IPS DF 6.9 (cell line): Measurements from ENCODE around the gene C11orf21.

Experiments used
- DNase-seq: peaks from one replicate; pipeline ENCODE4 v3.0.0-alpha.2; 2013; ENCODE audit warnings: low read depth, low spot score
- H3K27ac ChIP-seq: one replicate; pipeline ENCODE4 v1.5.1; 2013; ENCODE audit warnings: low read length, control low read depth
- H3K27me3 ChIP-seq: 2 replicates; pipeline ENCODE4 v1.6.1; 2013; ENCODE audit warnings: mild to moderate bottlenecking, low read length; ENCODE audit not compliant: control insufficient read depth, insufficient read depth
- H3K36me3 ChIP-seq: 2 replicates; pipeline ENCODE4 v1.6.1; 2013; ENCODE audit warnings: low read length; ENCODE audit not compliant: control insufficient read depth, insufficient read depth
- H3K4me1 ChIP-seq: 2 replicates; pipeline ENCODE4 v1.6.1; 2013; ENCODE audit warnings: low read length; ENCODE audit not compliant: control insufficient read depth, insufficient read depth
- H3K4me3 ChIP-seq: 2 replicates; pipeline ENCODE4 v1.5.1; 2013; ENCODE audit warnings: mild to moderate bottlenecking, low read length
- H3K9me3 ChIP-seq: 2 replicates; pipeline ENCODE4 v1.6.1; 2013; ENCODE audit warnings: low read length, inconsistent platforms; ENCODE audit not compliant: control insufficient read depth, insufficient read depth
- WGBS: extraction: QIAGEN DNeasy Blood & Tissue Kit; methylation state at CpG from one replicate; pipeline ENCODE4 v1.1.7; 2013; ENCODE audit warnings: mixed read lengths, missing lambda C conversion rate; ENCODE audit not compliant: insufficient read length, insufficient coverage; 5-methylcytosine and 5-hydroxymethylcytosine counted together

Gene C11orf21

DNA sequence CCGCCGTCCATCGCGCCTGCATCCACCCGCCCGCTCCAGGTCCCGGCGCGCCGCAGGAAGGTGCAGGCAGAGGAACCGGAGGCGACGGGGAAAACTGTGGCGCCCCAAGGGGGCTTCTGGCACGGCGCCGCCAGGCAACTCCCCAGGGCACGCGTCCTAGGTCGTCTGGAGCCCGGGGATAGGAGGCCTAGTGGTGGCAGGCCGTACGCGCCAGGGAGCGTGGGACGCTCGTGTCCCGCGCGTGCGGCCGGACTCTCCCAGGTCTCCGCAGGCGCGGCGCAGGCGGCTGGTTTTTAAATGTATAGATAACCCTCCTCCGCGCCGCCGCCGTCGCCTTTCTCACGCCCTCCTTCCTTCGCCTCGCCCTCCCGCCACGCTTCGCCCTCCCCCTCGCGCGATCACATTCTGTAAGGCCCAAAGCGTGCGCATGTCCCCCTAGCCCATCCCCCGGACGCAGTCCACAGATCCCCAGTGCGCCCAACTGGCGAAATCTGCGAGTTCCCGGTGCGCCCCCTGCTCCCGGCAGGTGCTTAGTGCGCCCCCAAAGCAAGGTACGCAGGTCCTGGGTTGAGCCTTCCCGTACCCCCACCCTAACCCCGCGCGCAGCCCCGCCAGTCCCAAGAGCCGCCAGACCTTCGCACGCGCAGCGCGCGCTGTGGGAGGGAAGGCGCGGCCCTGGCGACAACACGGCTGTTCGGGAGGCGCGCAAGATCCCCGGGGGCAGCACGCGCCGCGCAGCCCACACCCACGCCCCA is 31.2 kb downstream of the C11orf21 start, which contains the start of gene ASCL2:
TSS of gene ASCL2 (minus strand) at position 267 of the 755 bp plus-strand sequence. CDS start at position 11, 256 bp downstream.
- no peak for DNase-seq
- Histone ChIP-seq H3K9me3 (no peaks in the 10 kb centered on the region), H3K27ac (no peak within 1 kb of the TSS), H3K4me3 (peak within 1 kb of the TSS; percentile 19), H3K36me3 (no peaks in the 10 kb centered on the region), H3K4me1 (peaks cover 5% of the 10 kb centered on the region), H3K27me3 (peaks cover 40% of the 10 kb centered on the region)
- no CpG with 5 or more reads among the region's 89 CpGs for WGBS

DNA sequence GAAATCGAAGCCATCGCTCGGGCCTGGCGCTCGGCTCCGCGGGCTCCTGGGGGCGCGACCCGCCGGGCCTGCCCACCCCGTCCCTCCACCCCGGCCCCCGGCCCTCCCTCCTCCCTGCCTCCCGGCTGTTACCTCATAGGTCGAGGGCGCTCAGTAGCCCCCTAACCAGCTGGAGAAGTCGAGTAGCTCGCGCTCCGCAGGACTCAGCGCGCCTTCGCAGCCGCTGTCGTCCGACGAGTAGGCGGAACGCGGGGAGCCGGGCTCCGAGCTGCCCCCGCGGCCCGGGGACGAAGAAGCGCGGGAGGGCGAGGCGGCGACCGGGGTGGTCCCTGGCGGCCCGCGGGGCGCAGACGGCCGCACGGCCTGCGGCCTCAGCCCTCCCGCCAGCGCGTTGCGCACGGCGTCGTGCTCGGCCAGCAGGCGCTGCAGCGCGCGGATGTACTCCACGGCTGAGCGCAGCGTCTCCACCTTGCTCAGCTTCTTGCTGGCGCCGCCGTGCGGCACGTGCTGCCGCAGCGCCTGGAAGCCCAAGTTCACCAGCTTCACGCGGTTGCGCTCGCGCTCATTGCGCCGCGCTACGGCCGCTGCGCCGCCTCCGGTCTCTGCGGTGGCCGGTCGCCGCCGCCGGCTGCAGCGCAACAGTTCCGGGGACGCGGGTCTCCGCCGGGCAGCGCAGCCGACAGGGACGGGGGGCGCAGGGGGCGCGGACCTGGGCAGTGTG is 32.0 kb downstream of the C11orf21 start:
- no peaks in the 10 kb centered on the region for H3K9me3 ChIP-seq
- no peaks in the 10 kb centered on the region for H3K36me3 ChIP-seq
- H3K4me1 ChIP-seq = peaks cover 5% of the 10 kb centered on the region
- peak; percentile 63 for DNase-seq
- H3K27ac ChIP-seq = no peak overlapping the region
- peaks cover 40% of the 10 kb centered on the region for H3K27me3 ChIP-seq
- peak overlapping the region; percentile 19 for H3K4me3 ChIP-seq
- no CpG with 5 or more reads among the region's 104 CpGs for WGBS

DNA sequence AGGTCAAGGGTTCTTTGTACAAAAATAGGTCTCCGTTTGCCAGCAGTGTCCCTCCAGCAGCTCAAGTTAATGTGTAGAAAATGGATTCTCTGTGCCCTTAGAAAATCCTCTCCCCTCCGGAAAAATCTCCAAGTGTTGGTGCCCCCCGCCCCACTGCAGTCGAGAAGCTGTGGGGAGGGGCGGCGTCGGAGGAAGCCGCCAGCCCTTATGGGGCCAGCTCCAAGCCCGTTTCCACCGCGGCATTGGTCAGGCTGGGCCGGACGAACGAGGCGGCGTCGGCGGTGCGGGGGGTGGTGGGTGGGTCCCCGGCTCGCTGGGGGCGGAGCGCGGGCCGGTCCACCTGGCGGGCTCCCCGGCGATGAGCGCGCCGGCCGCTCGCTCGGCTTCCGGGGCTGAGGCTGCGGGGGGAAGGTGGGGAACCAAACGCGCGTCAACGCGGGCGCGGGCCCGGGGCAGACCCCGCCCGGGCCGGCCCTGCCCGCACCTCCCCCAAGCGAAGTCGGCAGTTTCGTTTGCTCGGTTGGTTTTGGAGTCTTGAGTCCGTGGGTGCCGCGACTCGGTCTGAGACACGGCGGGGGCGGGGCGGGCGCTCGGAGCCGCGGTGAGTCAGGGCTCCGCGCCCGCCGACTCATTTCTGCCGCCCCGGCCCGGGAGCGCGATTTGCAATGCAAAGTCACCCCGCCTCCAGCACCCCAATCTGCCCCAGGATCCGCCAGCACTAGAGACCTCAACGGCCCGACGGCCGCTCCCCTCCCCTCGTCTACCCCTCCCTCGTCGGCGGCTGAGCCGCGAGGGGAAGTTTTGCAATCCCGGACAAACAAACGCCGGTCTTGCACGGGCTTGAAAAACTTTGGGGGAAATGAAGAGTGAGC is 32.8 kb downstream of the C11orf21 start:
- no peak overlapping the region for H3K27ac ChIP-seq
- H3K27me3 ChIP-seq = peaks cover 40% of the 10 kb centered on the region
- H3K4me3 ChIP-seq = peak overlapping the region; percentile 44; the same call in 1 of the 2 replicates
- H3K36me3 ChIP-seq = no peaks in the 10 kb centered on the region
- DNase-seq = no peak
- no peaks in the 10 kb centered on the region for H3K9me3 ChIP-seq
- WGBS = no CpG with 5 or more reads among the region's 89 CpGs
- peaks cover 5% of the 10 kb centered on the region for H3K4me1 ChIP-seq

DNA sequence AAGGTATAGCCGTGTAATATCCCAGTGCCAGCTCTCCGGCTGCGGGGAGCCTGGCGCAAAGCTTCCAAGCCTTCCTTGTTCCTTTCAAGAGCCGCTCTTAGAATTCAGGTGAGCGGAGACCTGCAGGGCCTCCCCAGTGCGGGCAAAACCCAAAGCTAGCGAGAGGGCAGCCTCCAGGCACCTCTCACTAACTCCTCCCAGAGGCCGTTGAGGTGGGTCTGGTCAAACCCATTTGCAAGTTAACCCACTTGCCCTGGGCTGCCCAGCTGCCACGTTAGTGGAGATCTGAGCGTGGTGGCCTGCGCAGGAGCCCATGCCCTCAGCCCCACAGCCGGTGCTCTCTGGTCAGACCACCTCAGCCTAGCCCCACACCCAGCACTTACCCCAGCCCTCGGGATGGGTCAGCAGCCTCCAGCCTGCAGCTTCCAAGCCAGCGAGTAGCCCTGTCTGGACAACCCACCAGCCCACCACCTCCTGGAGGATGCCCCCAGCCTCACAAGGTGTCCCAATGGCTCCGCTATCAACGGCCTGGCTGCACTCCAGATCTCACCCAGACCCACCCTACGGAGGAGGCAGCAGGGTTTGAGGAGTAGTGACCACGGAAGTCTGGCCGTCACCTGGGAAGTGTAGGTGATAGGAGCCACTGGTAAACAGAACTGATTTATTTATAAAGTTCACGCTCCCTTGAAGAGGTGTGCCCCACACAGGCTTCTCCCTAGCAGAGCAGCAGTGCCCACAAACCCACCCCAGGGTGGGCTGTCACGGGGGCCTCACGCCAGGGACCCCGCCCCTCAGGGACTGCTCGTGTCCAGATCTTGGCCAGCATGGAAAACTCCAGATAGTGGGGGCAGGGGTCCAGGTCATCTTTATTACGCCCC is 33.6 kb downstream of the C11orf21 start:
- Histone ChIP-seq H3K27me3 (peaks cover 38% of the 10 kb centered on the region), H3K4me3 (no peak overlapping the region)

DNA sequence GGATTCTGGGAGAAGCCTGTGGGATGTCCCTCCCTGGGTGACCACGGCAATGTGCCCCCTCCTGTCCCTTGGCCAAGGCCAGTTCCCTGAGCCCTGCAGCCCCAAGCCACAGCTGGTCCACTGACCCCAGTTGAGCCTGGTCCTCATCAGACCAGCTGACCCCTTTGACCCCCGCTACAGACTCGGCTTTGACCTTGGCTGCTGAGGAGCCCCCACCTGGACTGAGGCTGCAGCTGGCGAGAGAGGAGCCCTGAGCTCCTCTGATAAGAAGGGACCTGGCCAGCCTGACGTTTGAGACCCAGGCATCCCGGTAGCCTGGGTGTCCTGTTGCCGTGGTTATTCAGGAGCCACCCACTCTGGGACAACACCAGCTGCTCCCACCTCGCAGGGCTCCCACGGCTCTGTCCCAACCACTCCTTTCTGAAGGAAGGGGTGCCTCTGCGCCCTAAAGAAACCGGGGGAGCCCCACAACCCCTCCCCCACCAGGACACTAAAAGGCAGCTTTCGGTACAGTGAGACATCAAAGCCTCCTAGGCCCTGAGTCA is 34.3 kb downstream of the C11orf21 start:
- Histone ChIP-seq H3K27me3 (peaks cover 33% of the 10 kb centered on the region), H3K4me1 (peaks cover 5% of the 10 kb centered on the region), H3K4me3 (no peak overlapping the region), H3K36me3 (no peaks in the 10 kb centered on the region), H3K9me3 (no peaks in the 10 kb centered on the region), H3K27ac (no peak overlapping the region)
- WGBS = no CpG with 5 or more reads among the region's 12 CpGs
- no peak for DNase-seq

More for the DNA sequence above, 33.6 kb downstream of the C11orf21 start:
- Histone ChIP-seq H3K27ac (no peak overlapping the region), H3K4me1 (peaks cover 5% of the 10 kb centered on the region), H3K36me3 (no peaks in the 10 kb centered on the region), H3K9me3 (no peaks in the 10 kb centered on the region)
- WGBS = no CpG with 5 or more reads among the region's 26 CpGs
- no peak for DNase-seq

DNA sequence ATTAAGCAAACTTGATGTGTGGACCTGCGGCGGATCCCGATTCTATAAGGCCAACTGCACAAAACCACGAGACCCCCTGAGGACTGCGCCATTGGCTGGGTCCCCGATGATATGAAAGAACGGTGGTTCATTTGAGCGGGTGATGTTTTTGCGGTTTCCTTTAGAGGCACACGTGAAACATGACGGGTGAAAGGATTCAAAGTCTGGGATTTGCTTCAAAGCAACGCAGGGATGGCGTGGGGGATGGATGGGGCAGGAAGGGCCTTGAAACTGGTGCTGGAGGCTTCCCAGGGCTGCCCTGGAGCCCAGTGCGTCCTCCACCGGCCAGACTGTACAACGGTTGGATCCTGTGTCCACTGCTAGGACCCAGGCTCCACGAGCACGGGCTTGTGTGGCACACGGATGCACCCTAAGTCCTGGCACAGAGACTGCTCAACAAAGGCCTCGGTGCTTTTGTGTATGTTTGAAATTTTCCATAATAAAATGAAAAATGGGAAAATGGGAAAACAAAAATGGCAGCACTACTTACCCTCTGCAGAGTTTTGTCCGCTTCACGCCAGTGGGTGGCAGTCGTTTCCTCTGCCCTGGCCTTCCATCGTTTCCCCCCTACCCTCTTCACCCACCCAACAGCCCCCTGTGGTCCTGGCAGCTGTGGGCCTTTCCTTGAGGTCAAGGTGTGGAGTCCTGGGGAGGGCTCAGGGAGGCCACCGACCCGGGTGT is 35.0 kb downstream of the C11orf21 start:
- peaks cover 5% of the 10 kb centered on the region for H3K4me1 ChIP-seq
- no peaks in the 10 kb centered on the region for H3K9me3 ChIP-seq
- H3K36me3 ChIP-seq = no peaks in the 10 kb centered on the region
- no peak overlapping the region for H3K4me3 ChIP-seq
- no peak overlapping the region for H3K27ac ChIP-seq
- peaks cover 27% of the 10 kb centered on the region for H3K27me3 ChIP-seq
- no CpG with 5 or more reads among the region's 26 CpGs for WGBS
- DNase-seq = no peak

DNA sequence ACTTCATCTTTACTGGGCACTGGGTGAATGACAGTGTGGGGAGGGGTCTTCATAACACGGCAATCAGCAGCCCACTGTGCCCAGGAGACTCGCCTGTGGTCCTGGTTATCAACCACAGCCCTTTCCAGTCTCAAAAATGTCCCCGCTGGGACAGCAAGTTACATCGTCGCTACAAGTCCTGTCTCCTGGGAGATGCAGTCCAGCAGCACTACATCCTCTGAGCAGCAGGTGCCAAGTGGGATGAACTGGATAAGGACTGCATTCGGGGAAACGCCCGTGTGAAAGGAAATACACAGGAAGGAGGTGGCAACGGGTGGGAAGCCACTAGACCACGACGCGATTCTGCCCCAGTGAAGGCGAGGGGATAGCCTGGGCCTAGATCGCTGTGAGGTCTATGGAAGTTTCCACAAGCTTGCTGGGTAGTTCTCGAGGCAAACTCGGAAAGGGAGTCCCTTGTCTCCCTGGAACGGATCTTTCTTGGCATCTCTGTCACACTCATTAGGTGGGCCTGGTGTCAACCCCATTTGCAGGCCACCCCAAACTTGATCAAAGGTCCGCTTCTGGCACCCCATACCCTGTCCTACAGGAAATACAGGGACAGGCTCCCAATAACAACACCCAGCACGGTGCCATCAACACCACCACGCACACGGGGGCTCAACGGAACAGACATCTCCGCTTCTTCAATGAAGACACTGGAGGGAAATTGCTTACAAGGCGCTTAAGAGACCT is 35.7 kb downstream of the C11orf21 start:
- Histone ChIP-seq H3K4me3 (no peak overlapping the region), H3K36me3 (no peaks in the 10 kb centered on the region), H3K27ac (no peak overlapping the region), H3K27me3 (peaks cover 20% of the 10 kb centered on the region; the same call in 1 of the 2 replicates), H3K9me3 (no peaks in the 10 kb centered on the region), H3K4me1 (peaks cover 1% of the 10 kb centered on the region; the same call in 1 of the 2 replicates)
- WGBS = no CpG with 5 or more reads among the region's 24 CpGs
- DNase-seq = no peak

DNA sequence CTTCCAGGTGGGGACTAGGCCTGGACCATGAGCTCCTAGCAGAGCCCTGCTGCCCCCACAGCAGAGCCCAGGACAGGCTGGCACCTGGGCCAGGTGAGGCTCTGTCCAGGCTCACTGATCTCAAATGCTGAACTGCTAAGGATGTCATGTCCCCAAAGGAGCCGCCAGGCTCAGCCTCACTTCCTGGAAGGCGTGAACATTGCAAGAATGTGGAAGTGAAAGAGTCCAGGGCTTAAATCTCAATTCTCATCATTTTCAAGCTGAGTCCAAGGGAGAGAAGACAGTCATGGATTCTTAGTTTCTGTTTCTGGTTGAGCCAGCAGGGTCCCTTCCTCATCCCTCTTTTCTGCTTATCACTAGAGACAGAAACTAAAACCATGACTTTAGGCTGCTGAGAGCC is 36.3 kb downstream of the C11orf21 start:
- no CpG with 5 or more reads among the region's 2 CpGs for WGBS
- no peaks in the 10 kb centered on the region for H3K9me3 ChIP-seq
- H3K4me3 ChIP-seq = no peak overlapping the region
- DNase-seq = no peak
- no peaks in the 10 kb centered on the region for H3K36me3 ChIP-seq
- H3K27me3 ChIP-seq = peaks cover 14% of the 10 kb centered on the region; the same call in 1 of the 2 replicates
- peaks cover 1% of the 10 kb centered on the region; the same call in 1 of the 2 replicates for H3K4me1 ChIP-seq
- H3K27ac ChIP-seq = no peak overlapping the region
